ENCODE results near the gene ANKFN1.

Gene ANKFN1

DNA sequence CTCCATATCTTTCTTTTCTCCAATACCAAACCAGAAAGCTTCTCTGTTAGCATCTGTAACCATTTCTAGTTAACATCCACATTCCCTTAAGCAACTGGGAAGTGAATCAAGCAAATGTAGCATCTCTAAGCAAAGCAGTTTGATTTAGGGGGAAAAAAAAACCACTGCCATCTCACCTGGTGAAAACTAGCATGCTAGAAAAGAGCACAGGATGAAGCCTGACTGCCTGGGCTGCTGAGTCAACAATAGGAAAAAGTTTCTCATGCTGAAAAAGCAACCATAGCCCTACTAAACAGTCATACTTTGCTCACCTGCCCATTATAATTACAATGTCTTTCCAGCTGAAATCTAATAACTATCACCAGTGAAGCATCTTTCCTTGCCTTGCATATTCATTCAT lies 139.3 kb downstream of the ANKFN1 start:
- CTCF ChIA-PET = no interaction called here

DNA sequence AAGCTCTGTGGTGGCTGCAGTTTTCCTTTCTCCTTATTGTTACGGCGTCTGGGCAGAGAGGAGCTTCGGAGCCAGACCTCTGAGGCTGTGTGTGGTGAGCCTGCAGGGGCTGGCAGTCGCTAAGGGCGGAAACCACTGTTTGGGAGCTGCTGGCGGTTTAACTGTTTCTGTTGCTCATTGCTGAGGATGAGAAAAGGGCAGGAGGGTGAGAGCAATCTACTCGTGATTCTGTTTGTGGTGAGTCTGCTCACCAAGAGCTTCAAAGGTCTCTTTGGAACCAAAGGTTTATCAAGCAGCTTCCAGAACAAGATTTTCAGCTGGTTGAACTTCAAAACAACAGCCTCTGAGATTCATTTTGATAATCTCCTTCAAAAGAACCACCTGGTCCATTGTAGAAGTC lies 143.9 kb downstream of the ANKFN1 start:
- Histone ChIP-seq H3K27ac (ENCODE audit: insufficient read depth in 1 of 2, low read depth in 1 of 2, low read length in 2 of 2, poor library complexity in 1 of 2, severe bottlenecking in 2 of 2) (peak overlapping the region; percentile 29 to 73), H3K4me3 (ENCODE audit: control insufficient read depth in 1 of 7, extremely low read depth in 1 of 7, insufficient read depth in 4 of 7, low read depth in 2 of 7, low read length in 6 of 7) (peak overlapping the region in 4 of 7 experiments; percentile 32 to 52 (median 36)), H3K27me3 (replicated peaks in 2 of 5; ENCODE audit: control insufficient read depth in 4 of 5, insufficient read depth in 5 of 5, low read length in 4 of 5) (no peaks in the 10 kb centered on the region), H3K9me3 (ENCODE audit: control extremely low read depth in 1 of 5, control insufficient read depth in 4 of 5, insufficient read depth in 2 of 5, low read depth in 1 of 5, low read length in 4 of 5) (no peaks in the 10 kb centered on the region), H3K36me3 (ENCODE audit: control insufficient read depth in 4 of 4, insufficient read depth in 4 of 4, low read length in 3 of 4) (no peaks in the 10 kb centered on the region), H3K4me1 (ENCODE audit: control extremely low read depth in 1 of 4, control insufficient read depth in 4 of 4, insufficient read depth in 4 of 4, low read length in 3 of 4) (peaks cover 15 to 54% (median 36%) of the 10 kb centered on the region in 4 experiments)
- CTCF ChIA-PET = interaction anchor here (0.7 to 1.3 kb wide), 3 partner anchors 19 to 170 kb away, joined by 3 to 4 read pairs (median 3); no protein-coding TSS in a partner anchor
- POLR2A ChIA-PET = no interaction called here
- WGBS (ENCODE audit: insufficient coverage) = 0% methylated on average over 1 of the region's 7 CpGs
- peak; percentile 62 to 95 (median 90) for DNase-seq

More for the DNA sequence above, 139.3 kb downstream of the ANKFN1 start:
- H3K36me3 ChIP-seq (ENCODE audit: control insufficient read depth in 4 of 4, insufficient read depth in 4 of 4, low read length in 3 of 4) = no peaks in the 10 kb centered on the region
- H3K9me3 ChIP-seq (ENCODE audit: control extremely low read depth in 1 of 5, control insufficient read depth in 4 of 5, insufficient read depth in 2 of 5, low read depth in 1 of 5, low read length in 4 of 5) = no peaks in the 10 kb centered on the region
- no peak overlapping the region for H3K4me3 ChIP-seq (ENCODE audit: control insufficient read depth in 1 of 7, extremely low read depth in 1 of 7, insufficient read depth in 4 of 7, low read depth in 2 of 7, low read length in 6 of 7)
- H3K4me1 ChIP-seq (ENCODE audit: control extremely low read depth in 1 of 4, control insufficient read depth in 4 of 4, insufficient read depth in 4 of 4, low read length in 3 of 4) = peaks cover 5 to 30% (median 14%) of the 10 kb centered on the region in 4 experiments
- no peak overlapping the region for H3K27ac ChIP-seq (ENCODE audit: insufficient read depth in 1 of 2, low read depth in 1 of 2, low read length in 2 of 2, poor library complexity in 1 of 2, severe bottlenecking in 2 of 2)
- H3K27me3 ChIP-seq (replicated peaks in 2 of 5; ENCODE audit: control insufficient read depth in 4 of 5, insufficient read depth in 5 of 5, low read length in 4 of 5) = no peaks in the 10 kb centered on the region
- DNase-seq = no peak
- POLR2A ChIA-PET = no interaction called here

DNA sequence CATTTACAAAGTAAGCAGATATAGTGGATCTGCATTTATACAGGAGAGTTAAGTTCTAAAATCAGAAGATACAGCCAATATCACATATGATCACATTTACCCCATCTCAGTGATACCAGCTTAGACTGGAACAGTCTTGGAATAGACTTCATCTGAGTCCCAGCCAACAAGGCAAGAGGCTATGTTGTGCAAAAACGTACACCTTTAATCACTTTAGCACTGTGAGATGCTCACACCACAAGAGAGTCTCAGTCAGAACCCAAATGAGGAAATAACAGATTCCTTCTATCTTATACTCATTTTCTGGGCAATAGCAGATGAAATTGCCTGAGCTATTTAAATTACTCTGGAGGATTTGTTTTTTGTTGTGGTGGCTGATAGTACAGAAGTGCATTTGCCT lies 145.6 kb downstream of the ANKFN1 start:
- CTCF ChIA-PET = interaction anchor here (1.2 kb wide), 1 partner anchor 22 kb away, joined by 3 read pairs; no protein-coding TSS in a partner anchor

DNA sequence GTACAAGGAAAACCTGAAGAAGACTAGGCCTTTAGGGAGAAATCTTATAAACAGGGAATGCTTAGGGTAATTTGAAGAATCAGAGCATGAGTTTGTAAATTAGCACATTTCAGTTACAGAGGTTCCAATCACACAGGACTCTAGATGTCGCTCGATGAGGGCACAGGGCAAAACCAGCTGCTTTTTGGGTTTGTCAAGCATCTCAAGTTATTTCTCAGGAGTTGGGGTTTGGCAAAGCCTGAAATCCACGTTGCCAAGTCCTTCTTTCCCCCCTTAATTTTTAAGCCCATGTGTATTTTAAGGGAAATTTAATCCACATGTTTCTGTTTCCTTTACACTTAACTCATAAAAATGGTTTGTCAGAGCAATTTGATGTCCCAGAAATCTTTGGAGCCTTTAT lies 146.9 kb downstream of the ANKFN1 start:
- H3K9me3 ChIP-seq (ENCODE audit: control extremely low read depth in 1 of 5, control insufficient read depth in 4 of 5, insufficient read depth in 2 of 5, low read depth in 1 of 5, low read length in 4 of 5) = no peaks in the 10 kb centered on the region
- POLR2A ChIA-PET = no interaction called here
- no peak overlapping the region for H3K4me3 ChIP-seq (ENCODE audit: control insufficient read depth in 1 of 7, extremely low read depth in 1 of 7, insufficient read depth in 4 of 7, low read depth in 2 of 7, low read length in 6 of 7)
- WGBS (ENCODE audit: insufficient coverage) = 100% methylated on average over 2 of the region's 3 CpGs
- no peak for DNase-seq
- peak overlapping the region in 1 of 2 experiments; percentile 18 for H3K27ac ChIP-seq (ENCODE audit: insufficient read depth in 1 of 2, low read depth in 1 of 2, low read length in 2 of 2, poor library complexity in 1 of 2, severe bottlenecking in 2 of 2)
- no peaks in the 10 kb centered on the region for H3K36me3 ChIP-seq (ENCODE audit: control insufficient read depth in 4 of 4, insufficient read depth in 4 of 4, low read length in 3 of 4)
- CTCF ChIA-PET = interaction anchor here (0.7 kb wide), 1 partner anchor 13 kb away, joined by 3 read pairs; no protein-coding TSS in a partner anchor
- H3K4me1 ChIP-seq (ENCODE audit: control extremely low read depth in 1 of 4, control insufficient read depth in 4 of 4, insufficient read depth in 4 of 4, low read length in 3 of 4) = peaks cover 12 to 60% (median 38%) of the 10 kb centered on the region in 4 experiments
- H3K27me3 ChIP-seq (replicated peaks in 2 of 5; ENCODE audit: control insufficient read depth in 4 of 5, insufficient read depth in 5 of 5, low read length in 4 of 5) = no peaks in the 10 kb centered on the region

More for the DNA sequence above, 145.6 kb downstream of the ANKFN1 start:
- POLR2A ChIA-PET = no interaction called here
- DNase-seq = peak in 2 of 3 donors; percentile 39 to 57
- Histone ChIP-seq H3K36me3 (ENCODE audit: control insufficient read depth in 4 of 4, insufficient read depth in 4 of 4, low read length in 3 of 4) (no peaks in the 10 kb centered on the region), H3K27me3 (replicated peaks in 2 of 5; ENCODE audit: control insufficient read depth in 4 of 5, insufficient read depth in 5 of 5, low read length in 4 of 5) (no peaks in the 10 kb centered on the region), H3K27ac (ENCODE audit: insufficient read depth in 1 of 2, low read depth in 1 of 2, low read length in 2 of 2, poor library complexity in 1 of 2, severe bottlenecking in 2 of 2) (no peak overlapping the region), H3K9me3 (ENCODE audit: control extremely low read depth in 1 of 5, control insufficient read depth in 4 of 5, insufficient read depth in 2 of 5, low read depth in 1 of 5, low read length in 4 of 5) (no peaks in the 10 kb centered on the region), H3K4me3 (ENCODE audit: control insufficient read depth in 1 of 7, extremely low read depth in 1 of 7, insufficient read depth in 4 of 7, low read depth in 2 of 7, low read length in 6 of 7) (no peak overlapping the region), H3K4me1 (ENCODE audit: control extremely low read depth in 1 of 4, control insufficient read depth in 4 of 4, insufficient read depth in 4 of 4, low read length in 3 of 4) (peaks cover 12 to 54% (median 36%) of the 10 kb centered on the region in 4 experiments)
- 25% methylated on average over 1 of the region's 1 CpG for WGBS (ENCODE audit: insufficient coverage)

DNA sequence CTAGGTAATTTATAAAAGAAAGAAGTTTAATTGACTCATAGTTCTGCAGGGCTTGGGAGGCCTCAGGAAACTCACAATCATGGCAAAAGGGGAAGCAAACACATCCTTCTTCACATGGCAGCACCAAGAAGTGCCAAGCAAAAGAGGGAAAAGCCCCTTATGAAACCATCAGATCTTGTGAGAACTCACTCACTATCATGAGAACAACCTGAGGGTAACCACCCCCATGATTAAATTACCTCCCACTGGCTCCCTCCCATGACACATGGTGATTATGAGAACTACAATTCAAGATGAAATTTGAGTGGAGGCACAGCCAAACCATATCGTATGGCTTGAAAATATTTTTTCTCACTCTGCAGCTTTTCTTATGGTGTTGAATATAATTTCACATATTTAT lies 151.7 kb downstream of the ANKFN1 start:
- no peaks in the 10 kb centered on the region for H3K9me3 ChIP-seq (ENCODE audit: control extremely low read depth in 1 of 5, control insufficient read depth in 4 of 5, insufficient read depth in 2 of 5, low read depth in 1 of 5, low read length in 4 of 5)
- WGBS (ENCODE audit: insufficient coverage) = no CpG with 5 or more reads among the region's 1 CpG
- peak in 2 of 3 donors; percentile 67 to 79 for DNase-seq
- H3K27me3 ChIP-seq (replicated peaks in 2 of 5; ENCODE audit: control insufficient read depth in 4 of 5, insufficient read depth in 5 of 5, low read length in 4 of 5) = no peaks in the 10 kb centered on the region
- peaks cover 0 to 18% (median 9%) of the 10 kb centered on the region in 4 experiments for H3K4me1 ChIP-seq (ENCODE audit: control extremely low read depth in 1 of 4, control insufficient read depth in 4 of 4, insufficient read depth in 4 of 4, low read length in 3 of 4)
- ChIA-PET POLR2A (no interaction called here), CTCF (no interaction called here)
- H3K4me3 ChIP-seq (ENCODE audit: control insufficient read depth in 1 of 7, extremely low read depth in 1 of 7, insufficient read depth in 4 of 7, low read depth in 2 of 7, low read length in 6 of 7) = no peak overlapping the region
- H3K27ac ChIP-seq (ENCODE audit: insufficient read depth in 1 of 2, low read depth in 1 of 2, low read length in 2 of 2, poor library complexity in 1 of 2, severe bottlenecking in 2 of 2) = no peak overlapping the region
- H3K36me3 ChIP-seq (ENCODE audit: control insufficient read depth in 4 of 4, insufficient read depth in 4 of 4, low read length in 3 of 4) = no peaks in the 10 kb centered on the region

DNA sequence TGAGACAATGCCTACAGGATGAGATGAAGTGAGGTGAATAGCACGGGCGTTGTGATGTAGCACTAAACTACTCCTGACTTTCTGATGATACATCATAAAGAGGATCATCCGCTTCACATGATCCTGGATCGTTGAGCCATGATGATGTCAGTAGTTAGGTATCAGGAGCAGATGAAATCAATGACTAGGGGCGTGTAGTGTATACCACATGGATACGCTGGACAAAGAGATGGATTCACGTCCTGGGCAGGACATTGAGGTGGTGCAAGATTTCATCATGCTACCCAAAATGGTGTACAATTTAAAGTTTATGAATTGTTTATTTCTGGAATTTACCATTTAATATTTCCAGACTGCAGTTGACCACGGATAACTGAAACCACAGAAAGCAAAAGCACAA lies 156.6 kb downstream of the ANKFN1 start:
- Histone ChIP-seq H3K9me3 (ENCODE audit: control extremely low read depth in 1 of 5, control insufficient read depth in 4 of 5, insufficient read depth in 2 of 5, low read depth in 1 of 5, low read length in 4 of 5) (no peaks in the 10 kb centered on the region), H3K4me3 (ENCODE audit: control insufficient read depth in 1 of 7, extremely low read depth in 1 of 7, insufficient read depth in 4 of 7, low read depth in 2 of 7, low read length in 6 of 7) (no peak overlapping the region), H3K36me3 (ENCODE audit: control insufficient read depth in 4 of 4, insufficient read depth in 4 of 4, low read length in 3 of 4) (no peaks in the 10 kb centered on the region), H3K4me1 (ENCODE audit: control extremely low read depth in 1 of 4, control insufficient read depth in 4 of 4, insufficient read depth in 4 of 4, low read length in 3 of 4) (peaks cover 0 to 28% (median 9%) of the 10 kb centered on the region in 4 experiments), H3K27me3 (replicated peaks in 2 of 5; ENCODE audit: control insufficient read depth in 4 of 5, insufficient read depth in 5 of 5, low read length in 4 of 5) (no peaks in the 10 kb centered on the region), H3K27ac (ENCODE audit: insufficient read depth in 1 of 2, low read depth in 1 of 2, low read length in 2 of 2, poor library complexity in 1 of 2, severe bottlenecking in 2 of 2) (no peak overlapping the region)
- 95% methylated on average over 4 of the region's 8 CpGs for WGBS (ENCODE audit: insufficient coverage)
- CTCF ChIA-PET = no interaction called here
- POLR2A ChIA-PET = no interaction called here
- no peak for DNase-seq

DNA sequence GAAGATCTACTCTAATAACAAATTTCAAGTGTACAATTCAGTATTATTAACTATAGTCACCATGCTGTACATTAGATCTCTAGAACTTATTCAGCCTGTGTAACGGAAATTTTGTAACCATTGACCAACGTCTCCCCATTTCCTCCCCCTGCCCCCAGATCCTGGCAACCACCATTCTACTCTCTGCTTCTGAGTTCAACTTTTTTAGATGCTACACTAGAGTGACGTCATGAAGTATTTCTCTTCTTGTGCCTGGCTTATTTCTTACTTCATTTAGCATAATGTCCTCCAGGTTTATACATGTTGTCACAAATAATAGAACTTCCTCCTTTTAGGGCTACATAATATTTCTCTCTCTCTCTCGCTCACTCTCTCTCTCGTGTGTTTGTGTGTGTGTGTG lies 157.5 kb downstream of the ANKFN1 start:
- no peaks in the 10 kb centered on the region for H3K9me3 ChIP-seq (ENCODE audit: control extremely low read depth in 1 of 5, control insufficient read depth in 4 of 5, insufficient read depth in 2 of 5, low read depth in 1 of 5, low read length in 4 of 5)
- no peak overlapping the region for H3K4me3 ChIP-seq (ENCODE audit: control insufficient read depth in 1 of 7, extremely low read depth in 1 of 7, insufficient read depth in 4 of 7, low read depth in 2 of 7, low read length in 6 of 7)
- H3K27me3 ChIP-seq (replicated peaks in 2 of 5; ENCODE audit: control insufficient read depth in 4 of 5, insufficient read depth in 5 of 5, low read length in 4 of 5) = no peaks in the 10 kb centered on the region
- DNase-seq = peak in 2 of 3 donors; percentile 58 to 67
- POLR2A ChIA-PET = no interaction called here
- H3K4me1 ChIP-seq (ENCODE audit: control extremely low read depth in 1 of 4, control insufficient read depth in 4 of 4, insufficient read depth in 4 of 4, low read length in 3 of 4) = peaks cover 0 to 22% (median 6%) of the 10 kb centered on the region in 4 experiments
- no peaks in the 10 kb centered on the region for H3K36me3 ChIP-seq (ENCODE audit: control insufficient read depth in 4 of 4, insufficient read depth in 4 of 4, low read length in 3 of 4)
- CTCF ChIA-PET = no interaction called here
- no peak overlapping the region for H3K27ac ChIP-seq (ENCODE audit: insufficient read depth in 1 of 2, low read depth in 1 of 2, low read length in 2 of 2, poor library complexity in 1 of 2, severe bottlenecking in 2 of 2)
- 48% methylated on average over 3 of the region's 5 CpGs for WGBS (ENCODE audit: insufficient coverage)
